ENCODE data around the gene CDK9. TPM values are rescaled to one million over a fixed set of nuclear protein-coding genes. Genes with fewer than 3 reads are reported as not detected.

Gene CDK9
- total RNA-seq (2022) (62.1 and 84.0 TPM in 2 replicates), Bru-seq, nascent RNA (percentile 89 among the genes with signal in this experiment), BruChase-seq, experiment 1, labeled RNA remaining after a 6-hour chase (percentile 93 among the genes with signal in this experiment), BruChase-seq, experiment 2, labeled RNA remaining after a 2-hour chase (percentile 94 among the genes with signal in this experiment)
- long read RNA-seq, transcript CDK9-201 (7 exons, 2,463 nt) = major isoform, 138 of 167 reads
- long read RNA-seq, partial matches to known transcripts = 3 of 167 reads
- long read RNA-seq, other reads (novel, unspliced or antisense) = 22 of 167 reads

GRCh38 chr9:127785933-127786772 is at the start of gene CDK9:
TSS of gene CDK9 (plus strand) at chr9:127786034. CDS start at chr9:127786149, 115 bp downstream.
- Mint-ChIP-seq H3K27ac (ENCODE audit: low read depth, unreplicated experiment) (peak within 1 kb of the TSS; percentile 63), H3K4me1 (ENCODE audit: insufficient read depth, unreplicated experiment) (peaks cover 9% of the 10 kb centered on the region), H3K36me3 (ENCODE audit: insufficient read depth, unreplicated experiment) (peaks cover 46% of the 10 kb centered on the region), H3K9me3 (ENCODE audit: unreplicated experiment) (no peaks in the 10 kb centered on the region), H3K27me3 (ENCODE audit: insufficient read depth, unreplicated experiment) (no peaks in the 10 kb centered on the region), H3K4me3 (ENCODE audit: unreplicated experiment) (peak within 1 kb of the TSS; percentile 90)
- peak; percentile 86 for DNase-seq (ENCODE audit: unreplicated experiment)
- TF ChIP-seq, protein P1, sequence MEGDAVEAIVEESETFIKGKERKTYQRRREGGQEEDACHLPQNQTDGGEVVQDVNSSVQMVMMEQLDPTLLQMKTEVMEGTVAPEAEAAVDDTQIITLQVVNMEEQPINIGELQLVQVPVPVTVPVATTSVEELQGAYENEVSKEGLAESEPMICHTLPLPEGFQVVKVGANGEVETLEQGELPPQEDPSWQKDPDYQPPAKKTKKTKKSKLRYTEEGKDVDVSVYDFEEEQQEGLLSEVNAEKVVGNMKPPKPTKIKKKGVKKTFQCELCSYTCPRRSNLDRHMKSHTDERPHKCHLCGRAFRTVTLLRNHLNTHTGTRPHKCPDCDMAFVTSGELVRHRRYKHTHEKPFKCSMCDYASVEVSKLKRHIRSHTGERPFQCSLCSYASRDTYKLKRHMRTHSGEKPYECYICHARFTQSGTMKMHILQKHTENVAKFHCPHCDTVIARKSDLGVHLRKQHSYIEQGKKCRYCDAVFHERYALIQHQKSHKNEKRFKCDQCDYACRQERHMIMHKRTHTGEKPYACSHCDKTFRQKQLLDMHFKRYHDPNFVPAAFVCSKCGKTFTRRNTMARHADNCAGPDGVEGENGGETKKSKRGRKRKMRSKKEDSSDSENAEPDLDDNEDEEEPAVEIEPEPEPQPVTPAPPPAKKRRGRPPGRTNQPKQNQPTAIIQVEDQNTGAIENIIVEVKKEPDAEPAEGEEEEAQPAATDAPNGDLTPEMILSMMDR (IDR thresholded peaks at IDR 0.05; ENCODE audit: unreplicated experiment) = no peak
- intact Hi-C loops (cut with micrococcal nuclease) = loop anchor here (1.0 kb wide), 5 partner anchors 46 to 196 kb away; partner anchors contain the start of gene TOR2A
- BruUV-seq (replicated peaks) = no TSS peak
- POLR2A ChIA-PET = interaction anchor here (0.6 to 3.0 kb wide), 26 partner anchors 11 to 335 kb away, joined by 3 to 37 read pairs (median 4); partner anchors contain the start of genes FPGS, LRSAM1, PTRH1 and RPL12
- CTCF ChIA-PET = interaction anchor here (0.6 to 2.8 kb wide), 13 partner anchors 15 to 476 kb away, joined by 3 to 27 read pairs (median 3); partner anchors contain the start of genes STXBP1 and TOR2A

DNA sequence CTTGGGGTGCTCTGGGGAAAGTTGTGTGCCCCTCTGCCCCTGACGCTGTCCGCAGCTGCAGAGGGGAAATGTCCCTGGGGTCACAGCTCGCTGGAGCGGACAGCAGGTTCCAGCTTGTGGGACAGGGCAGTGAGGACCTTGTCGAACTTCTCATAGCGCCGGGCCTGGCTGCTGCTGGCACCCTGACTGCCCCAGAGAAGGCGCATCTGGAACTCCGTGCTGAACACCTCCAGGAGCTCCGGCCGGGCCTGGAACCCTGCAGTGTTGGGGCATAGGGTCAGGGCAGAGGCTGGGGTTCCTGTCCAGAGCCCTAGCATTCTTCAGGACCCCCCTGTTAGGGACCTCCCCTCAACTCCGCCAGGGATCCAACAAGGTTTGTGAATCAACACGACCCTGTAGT is 47.2 kb upstream of the CDK9 start:
- no peaks in the 10 kb centered on the region for H3K4me1 Mint-ChIP-seq (ENCODE audit: insufficient read depth, unreplicated experiment)
- no peaks in the 10 kb centered on the region for H3K36me3 Mint-ChIP-seq (ENCODE audit: insufficient read depth, unreplicated experiment)
- H3K4me3 Mint-ChIP-seq (ENCODE audit: unreplicated experiment) = no peak overlapping the region
- ChIA-PET CTCF (interaction anchor here (0.6 to 3.2 kb wide), 4 partner anchors 46 to 317 kb away, joined by 3 to 14 read pairs (median 8); no protein-coding TSS in a partner anchor), POLR2A (interaction anchor here (3.8 kb wide), 1 partner anchor 31 kb away, joined by 50 read pairs; no protein-coding TSS in a partner anchor)
- no peak for DNase-seq (ENCODE audit: unreplicated experiment)
- intact Hi-C loops (cut with micrococcal nuclease) = no loop called here
- no TSS peak for BruUV-seq (replicated peaks)
- H3K27ac Mint-ChIP-seq (ENCODE audit: low read depth, unreplicated experiment) = no peak overlapping the region
- TF ChIP-seq, protein P1 (IDR thresholded peaks at IDR 0.05; ENCODE audit: unreplicated experiment) = no peak
- H3K27me3 Mint-ChIP-seq (ENCODE audit: insufficient read depth, unreplicated experiment) = no peaks in the 10 kb centered on the region
- H3K9me3 Mint-ChIP-seq (ENCODE audit: unreplicated experiment) = no peaks in the 10 kb centered on the region

GRCh38 chr9:127739614-127740330 is 46.1 kb upstream of the CDK9 start:
- ChIA-PET POLR2A (interaction anchor here (0.6 to 3.8 kb wide), 22 partner anchors 12 to 181 kb away, joined by 3 to 50 read pairs (median 5); partner anchors contain the start of genes CDK9, FPGS, PTRH1 and ST6GALNAC4), CTCF (interaction anchor here (0.8 to 3.2 kb wide), 10 partner anchors 11 to 189 kb away, joined by 3 to 14 read pairs (median 4); partner anchors contain the start of gene CDK9)
- no TSS peak for BruUV-seq (replicated peaks)
- H3K27me3 Mint-ChIP-seq (ENCODE audit: insufficient read depth, unreplicated experiment) = no peaks in the 10 kb centered on the region
- no peaks in the 10 kb centered on the region for H3K36me3 Mint-ChIP-seq (ENCODE audit: insufficient read depth, unreplicated experiment)
- no peak overlapping the region for H3K27ac Mint-ChIP-seq (ENCODE audit: low read depth, unreplicated experiment)
- intact Hi-C loops (cut with micrococcal nuclease) = loop anchor here (1.0 kb wide), 2 partner anchors 46 to 180 kb away; no protein-coding TSS in a partner anchor
- H3K4me3 Mint-ChIP-seq (ENCODE audit: unreplicated experiment) = peak overlapping the region; percentile 33
- no peaks in the 10 kb centered on the region for H3K4me1 Mint-ChIP-seq (ENCODE audit: insufficient read depth, unreplicated experiment)
- no peaks in the 10 kb centered on the region for H3K9me3 Mint-ChIP-seq (ENCODE audit: unreplicated experiment)
- TF ChIP-seq, protein P1 (IDR thresholded peaks at IDR 0.05; ENCODE audit: unreplicated experiment) = no peak
- peak; percentile 38 for DNase-seq (ENCODE audit: unreplicated experiment)

Data from MCF 10A (cell line).